ENCODE results near the gene SERPINB11. TPM values are rescaled to one million over a fixed set of nuclear protein-coding genes. Genes with fewer than 3 reads are reported as not detected.

The SERPINB11 gene
- total RNA-seq, 6 experiments from 2014 or later: not detected

GRCh38 chr18:63683890-63684289 lies 18.9 kb upstream of the SERPINB11 start:
- TF ChIP-seq CTCF (IDR thresholded peaks at IDR 0.05) (no peak), POLR2A (IDR thresholded peaks at IDR 0.05) (no peak)
- Histone ChIP-seq H3K4me1 (peaks cover 0 to 13% (median 4%) of the 10 kb centered on the region in 4 donors), H3K27ac (no peak overlapping the region), H3K36me3 (no peaks in the 10 kb centered on the region), H3K4me3 (no peak overlapping the region), H3K9me3 (no peaks in the 10 kb centered on the region), H3K27me3 (no peaks in the 10 kb centered on the region)
- 72% methylated on average over 5 of the region's 5 CpGs for WGBS (ENCODE audit: insufficient coverage, low coverage, low lambda C conversion rate, missing lambda C conversion rate)
- ATAC-seq (no peak), DNase-seq (no peak)
- intact Hi-C loops (cut with DNase I): no loop called here

DNA sequence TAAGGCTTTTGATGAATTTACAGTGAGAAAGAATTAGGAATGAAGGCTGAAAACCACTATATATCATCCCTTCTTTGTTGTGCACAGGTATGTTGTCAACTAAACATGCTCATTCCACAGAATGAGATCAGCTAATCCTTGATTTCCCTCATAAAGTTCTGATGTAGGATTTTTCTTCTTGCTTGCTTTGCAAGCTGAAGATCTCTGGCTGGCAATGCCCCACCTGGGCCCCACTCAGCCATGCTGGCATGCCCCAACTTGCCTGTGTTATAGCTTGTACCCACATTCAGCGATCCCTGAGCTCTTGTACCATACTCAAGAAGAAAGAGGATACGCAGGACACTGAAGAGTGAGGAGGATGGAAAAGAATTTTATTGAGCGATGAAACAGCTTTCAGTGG lies 18.0 kb upstream of the SERPINB11 start:
- Histone ChIP-seq H3K27ac (no peak overlapping the region), H3K9me3 (no peaks in the 10 kb centered on the region), H3K4me1 (peaks cover 0 to 13% (median 4%) of the 10 kb centered on the region in 4 donors), H3K27me3 (no peaks in the 10 kb centered on the region), H3K4me3 (no peak overlapping the region), H3K36me3 (no peaks in the 10 kb centered on the region)
- 80% methylated on average over 2 of the region's 3 CpGs for WGBS (ENCODE audit: insufficient coverage, low coverage, low lambda C conversion rate, missing lambda C conversion rate)
- ATAC-seq (no peak), DNase-seq (no peak)
- intact Hi-C loops (cut with DNase I): no loop called here
- TF ChIP-seq POLR2A (IDR thresholded peaks at IDR 0.05): no peak
- TF ChIP-seq CTCF (IDR thresholded peaks at IDR 0.05): no peak

DNA sequence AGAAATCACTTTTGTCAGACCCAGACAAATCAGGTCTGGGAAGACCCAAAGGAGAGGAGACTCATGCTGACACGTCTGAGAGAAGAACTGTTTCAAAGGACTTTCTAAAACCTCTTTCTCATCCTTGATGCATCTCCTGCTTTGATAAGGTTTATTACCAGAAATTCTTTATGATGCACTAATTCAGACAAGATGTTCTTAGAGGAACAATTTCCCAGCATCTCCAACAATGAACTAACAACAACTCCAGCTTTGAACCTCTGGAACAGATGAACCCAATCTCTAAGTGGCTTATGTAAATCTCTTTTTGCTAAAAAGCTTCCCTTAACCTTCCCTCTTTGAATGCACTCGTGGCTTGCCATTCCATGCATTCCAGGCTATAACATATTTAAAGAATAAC lies 15.9 kb upstream of the SERPINB11 start:
- intact Hi-C loops (cut with DNase I): no loop called here
- no peak for DNase-seq
- no peak overlapping the region for H3K4me3 ChIP-seq
- H3K4me1 ChIP-seq: peaks cover 0 to 9% (median 0%) of the 10 kb centered on the region in 4 donors
- WGBS (ENCODE audit: insufficient coverage, low coverage, low lambda C conversion rate, missing lambda C conversion rate): 48% methylated on average over 2 of the region's 2 CpGs
- no peaks in the 10 kb centered on the region for H3K9me3 ChIP-seq
- TF ChIP-seq CTCF (IDR thresholded peaks at IDR 0.05) (no peak), POLR2A (IDR thresholded peaks at IDR 0.05) (no peak)
- no peaks in the 10 kb centered on the region for H3K36me3 ChIP-seq
- no peaks in the 10 kb centered on the region for H3K27me3 ChIP-seq
- no peak for ATAC-seq
- no peak overlapping the region for H3K27ac ChIP-seq

DNA sequence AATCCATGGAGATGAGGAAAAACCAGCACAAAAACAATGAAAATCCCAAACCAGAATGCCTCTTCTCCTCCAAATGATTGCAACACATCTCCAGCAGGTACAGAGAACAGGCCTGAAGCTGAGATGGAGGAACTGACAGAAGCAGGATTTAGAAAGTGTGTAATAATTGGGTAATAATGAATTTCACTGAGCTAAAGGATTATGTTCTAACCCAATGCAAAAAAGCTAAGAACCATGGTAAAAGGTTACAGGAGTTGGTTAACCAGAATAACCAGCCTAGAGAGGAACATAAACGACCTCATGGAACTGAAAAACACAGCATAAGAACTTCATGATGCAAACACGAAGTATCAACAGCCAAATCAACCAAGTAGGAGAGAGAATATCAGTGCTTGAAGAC lies 13.7 kb upstream of the SERPINB11 start:
- no peak for ATAC-seq
- TF ChIP-seq CTCF (IDR thresholded peaks at IDR 0.05) (no peak), POLR2A (IDR thresholded peaks at IDR 0.05) (no peak)
- WGBS (ENCODE audit: insufficient coverage, low coverage, low lambda C conversion rate, missing lambda C conversion rate): 64% methylated on average over 2 of the region's 2 CpGs

GRCh38 chr18:63697097-63697660 lies 5.6 kb upstream of the SERPINB11 start:
- Histone ChIP-seq H3K27ac (no peak overlapping the region), H3K4me1 (no peaks in the 10 kb centered on the region), H3K9me3 (no peaks in the 10 kb centered on the region), H3K27me3 (no peaks in the 10 kb centered on the region), H3K36me3 (no peaks in the 10 kb centered on the region), H3K4me3 (no peak overlapping the region)
- TF ChIP-seq CTCF (IDR thresholded peaks at IDR 0.05) (no peak), POLR2A (IDR thresholded peaks at IDR 0.05) (no peak)
- WGBS (ENCODE audit: insufficient coverage, low coverage, low lambda C conversion rate, missing lambda C conversion rate): 73% methylated on average over 3 of the region's 3 CpGs
- intact Hi-C loops (cut with DNase I): no loop called here
- ATAC-seq (no peak), DNase-seq (no peak)

More for the DNA sequence above, 13.7 kb upstream of the SERPINB11 start:
- Histone ChIP-seq H3K9me3 (no peaks in the 10 kb centered on the region), H3K27ac (no peak overlapping the region), H3K4me1 (no peaks in the 10 kb centered on the region), H3K27me3 (no peaks in the 10 kb centered on the region), H3K4me3 (no peak overlapping the region), H3K36me3 (no peaks in the 10 kb centered on the region)
- intact Hi-C loops (cut with DNase I): no loop called here
- DNase-seq: no peak

Measured in right lobe of liver (tissue), 6 donors.